ENCODE data around the gene CACNA1E. TPM values are rescaled to one million over a fixed set of nuclear protein-coding genes. Genes with fewer than 3 reads are reported as not detected.
"Not testable (repeated sequence)": the region's sequence is repeated elsewhere in the genome, so short reads cannot be mapped to it uniquely, and the experiment has no call there.

Gene CACNA1E
- total RNA-seq, 2 donors from 2014 or later = 1.7 to 2.2 TPM

DNA sequence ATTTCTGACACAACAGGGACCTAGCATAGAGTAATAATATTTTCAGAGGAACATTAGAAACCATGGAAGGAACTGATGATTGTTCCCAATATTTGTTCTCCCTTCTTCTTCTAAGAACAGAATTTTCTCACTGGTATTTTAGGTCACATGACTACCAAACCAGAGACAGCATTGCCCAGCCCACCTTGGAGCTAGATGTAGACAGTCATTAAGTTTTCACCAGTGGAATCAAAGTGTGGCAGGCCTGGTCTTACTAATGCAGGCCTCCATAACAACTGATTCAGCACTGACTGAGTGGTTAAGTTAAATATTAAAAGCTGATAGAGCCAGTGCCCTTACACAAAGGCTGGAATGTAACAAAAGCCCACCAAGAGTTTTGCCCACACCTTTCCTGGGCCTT, 333.8 kb downstream of the CACNA1E start:
- DNase-seq (ENCODE audit: low spot score) = no peak
- Histone ChIP-seq H3K36me3 (no peaks in the 10 kb centered on the region), H3K27me3 (no peaks in the 10 kb centered on the region), H3K4me1 (no peaks in the 10 kb centered on the region), H3K27ac (no peak overlapping the region), H3K4me3 (no peak overlapping the region), H3K9me3 (no peaks in the 10 kb centered on the region)
- no peak for TF ChIP-seq CTCF (IDR thresholded peaks at IDR 0.05)

DNA sequence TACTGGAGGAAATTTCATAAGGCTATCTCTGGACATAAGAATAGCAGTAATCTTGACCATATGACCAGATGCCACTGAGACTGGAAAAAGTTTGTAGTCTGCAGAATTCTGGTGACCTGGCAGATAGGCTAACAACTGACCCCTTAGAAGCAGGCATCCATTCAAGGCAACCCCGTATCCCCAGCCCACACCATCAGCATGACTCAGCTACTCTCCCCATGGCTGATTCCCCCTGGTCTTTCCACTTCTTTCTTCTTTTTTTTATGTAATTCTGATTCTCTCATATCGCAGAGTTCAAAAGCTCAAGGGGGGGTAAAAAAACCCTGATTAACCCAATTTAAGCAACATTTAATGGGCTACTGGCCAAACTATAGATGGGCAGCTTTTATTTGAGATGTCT, 335.1 kb downstream of the CACNA1E start:
- H3K4me3 ChIP-seq = no peak overlapping the region
- no peaks in the 10 kb centered on the region for H3K9me3 ChIP-seq
- no peaks in the 10 kb centered on the region for H3K27me3 ChIP-seq
- TF ChIP-seq CTCF (IDR thresholded peaks at IDR 0.05) = no peak
- H3K4me1 ChIP-seq = no peaks in the 10 kb centered on the region
- no peaks in the 10 kb centered on the region for H3K36me3 ChIP-seq
- no peak for DNase-seq (ENCODE audit: low spot score)
- no peak overlapping the region for H3K27ac ChIP-seq

DNA sequence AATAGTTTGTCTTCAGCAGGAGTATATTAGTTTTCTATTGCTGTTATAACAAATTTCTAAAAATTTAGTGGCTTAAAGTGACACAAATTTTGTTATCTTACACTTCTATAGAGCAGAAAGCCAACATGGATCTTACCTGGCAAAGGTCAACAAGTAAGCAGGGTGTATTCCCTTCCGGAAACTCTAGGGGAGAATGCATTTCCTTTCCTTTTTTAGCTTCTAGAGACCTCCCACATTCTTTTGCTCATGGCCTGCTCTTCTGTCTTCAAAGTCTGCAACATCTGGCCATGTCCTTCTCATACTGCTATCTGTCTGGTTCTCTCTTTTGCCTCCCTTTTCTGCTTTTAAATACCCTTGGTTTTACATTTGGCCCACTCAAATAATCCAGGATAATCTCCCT, 335.6 kb downstream of the CACNA1E start:
- DNase-seq (ENCODE audit: low spot score) = no peak
- Histone ChIP-seq H3K4me3 (no peak overlapping the region), H3K9me3 (no peaks in the 10 kb centered on the region), H3K27ac (no peak overlapping the region), H3K27me3 (no peaks in the 10 kb centered on the region), H3K36me3 (no peaks in the 10 kb centered on the region), H3K4me1 (no peaks in the 10 kb centered on the region)
- TF ChIP-seq CTCF (IDR thresholded peaks at IDR 0.05) = no peak

GRCh38 chr1:181821701-181822100, 338.4 kb downstream of the CACNA1E start:
- H3K4me3 ChIP-seq = no peak overlapping the region
- no peaks in the 10 kb centered on the region for H3K4me1 ChIP-seq
- H3K36me3 ChIP-seq = no peaks in the 10 kb centered on the region
- no peak for TF ChIP-seq CTCF (IDR thresholded peaks at IDR 0.05)
- no peaks in the 10 kb centered on the region for H3K27me3 ChIP-seq
- peaks cover 0 to 9% of the 10 kb centered on the region in 2 donors for H3K9me3 ChIP-seq
- DNase-seq (ENCODE audit: low spot score) = no peak
- no peak overlapping the region for H3K27ac ChIP-seq

DNA sequence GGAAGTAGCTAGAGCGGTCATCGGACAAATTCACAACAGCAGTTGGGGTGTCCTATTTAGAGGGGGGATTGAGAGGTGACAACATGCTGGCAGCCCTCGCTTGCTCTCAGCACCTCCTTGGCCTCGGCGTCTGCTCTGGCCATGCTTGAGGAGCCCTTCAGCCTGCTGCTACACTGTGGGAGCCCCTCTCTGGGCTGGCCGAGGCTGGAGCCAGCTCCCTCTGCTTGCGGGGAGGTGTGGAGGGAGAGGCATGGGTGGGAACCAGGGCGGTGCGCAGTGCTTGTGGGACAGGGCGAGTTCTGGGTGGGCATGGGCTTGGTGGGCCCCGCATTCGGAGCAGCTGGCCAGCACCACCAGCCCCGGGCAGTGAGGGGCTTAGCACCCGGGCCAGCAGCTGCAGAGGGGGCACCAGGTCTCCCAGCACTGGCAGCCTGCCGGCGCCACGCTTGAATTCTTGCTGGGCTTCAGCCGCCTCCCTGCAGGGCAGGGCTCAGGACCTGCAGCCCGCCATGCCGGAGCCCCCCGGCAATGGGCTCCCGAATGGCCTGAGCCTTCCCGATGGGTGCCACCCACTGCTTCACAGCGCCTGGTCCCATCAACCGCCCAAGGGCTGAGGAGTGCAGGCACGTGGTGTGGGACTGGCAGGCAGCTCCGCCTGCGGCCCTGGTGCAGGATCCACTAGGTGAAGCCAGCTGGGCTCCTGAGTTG, 349.0 kb downstream of the CACNA1E start:
- not testable (repeated sequence) for H3K27me3 ChIP-seq; H3K4me3 ChIP-seq; DNase-seq (ENCODE audit: low spot score); H3K4me1 ChIP-seq; H3K27ac ChIP-seq; H3K36me3 ChIP-seq
- H3K9me3 ChIP-seq = peaks cover 0 to 22% of the 10 kb centered on the region in 2 donors

DNA sequence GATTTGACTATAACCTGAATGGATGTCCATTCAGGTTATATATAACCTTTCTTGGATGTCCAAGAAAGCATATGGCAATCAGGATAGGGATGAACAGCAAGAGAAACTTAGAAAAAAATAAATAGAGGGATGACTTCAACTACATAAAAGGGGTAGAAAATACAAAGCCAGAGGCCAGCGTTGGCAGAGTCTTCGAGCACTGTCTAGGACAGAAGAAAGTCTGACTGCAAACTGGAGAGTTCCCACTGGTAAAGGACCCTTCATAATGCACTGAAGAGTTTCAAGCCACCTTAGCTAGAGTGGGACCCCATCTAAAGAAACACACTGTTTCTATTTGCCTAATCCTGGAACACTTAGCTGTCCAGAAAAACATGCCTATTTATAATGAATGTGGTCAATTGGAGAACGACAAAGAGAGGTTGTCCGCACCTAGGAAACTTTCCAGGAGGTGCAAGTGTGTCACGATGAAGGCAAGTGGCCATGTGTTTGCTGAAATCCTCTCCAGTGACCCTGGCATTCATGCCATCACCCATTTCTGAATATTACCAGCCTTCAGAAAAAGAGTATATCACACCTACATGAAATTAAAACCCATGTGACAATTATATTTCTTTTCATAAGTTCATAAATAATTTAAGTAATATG, 362.8 kb downstream of the CACNA1E start:
- TF ChIP-seq CTCF (IDR thresholded peaks at IDR 0.05) = no peak
- no peaks in the 10 kb centered on the region for H3K27me3 ChIP-seq

More for the DNA sequence above, 362.8 kb downstream of the CACNA1E start:
- H3K9me3 ChIP-seq = no peaks in the 10 kb centered on the region
- H3K36me3 ChIP-seq = no peaks in the 10 kb centered on the region
- H3K4me1 ChIP-seq = no peaks in the 10 kb centered on the region
- DNase-seq (ENCODE audit: low spot score) = no peak
- H3K4me3 ChIP-seq = no peak overlapping the region
- no peak overlapping the region for H3K27ac ChIP-seq

Data from right atrium auricular region (tissue), 2 donors.